GM12891 (cell line): ENCODE measurements around the gene GSN.

Source experiments
- POLR2A ChIP-seq: IDR thresholded peaks from 2 replicates; pipeline ENCODE4 v1.6.1; 2011; ENCODE audit warnings: low read depth, low read length, control low read depth
- TAF1 ChIP-seq: IDR thresholded peaks from 2 replicates; pipeline ENCODE4 v1.6.1; 2011; ENCODE audit warnings: low read depth, low read length, control low read depth

- TF ChIP-seq POLR2A (no peak), TAF1 (no peak)
Observed at GRCh38 chr9:121268598-121268850, 562 bp downstream of the GSN start.
